Measurements from ENCODE around the gene ADRA2C.
A peak's percentile ranks its signal among the peaks of the same experiment; 100 is the strongest.

ADRA2C gene

GRCh38 chr4:3762753-3763549 is 3.2 kb upstream of the ADRA2C start:
- DNase-seq, result no peak

GRCh38 chr4:3765271-3766035 is 732 bp upstream of the ADRA2C start:
- peak; percentile 4 for DNase-seq

DNA sequence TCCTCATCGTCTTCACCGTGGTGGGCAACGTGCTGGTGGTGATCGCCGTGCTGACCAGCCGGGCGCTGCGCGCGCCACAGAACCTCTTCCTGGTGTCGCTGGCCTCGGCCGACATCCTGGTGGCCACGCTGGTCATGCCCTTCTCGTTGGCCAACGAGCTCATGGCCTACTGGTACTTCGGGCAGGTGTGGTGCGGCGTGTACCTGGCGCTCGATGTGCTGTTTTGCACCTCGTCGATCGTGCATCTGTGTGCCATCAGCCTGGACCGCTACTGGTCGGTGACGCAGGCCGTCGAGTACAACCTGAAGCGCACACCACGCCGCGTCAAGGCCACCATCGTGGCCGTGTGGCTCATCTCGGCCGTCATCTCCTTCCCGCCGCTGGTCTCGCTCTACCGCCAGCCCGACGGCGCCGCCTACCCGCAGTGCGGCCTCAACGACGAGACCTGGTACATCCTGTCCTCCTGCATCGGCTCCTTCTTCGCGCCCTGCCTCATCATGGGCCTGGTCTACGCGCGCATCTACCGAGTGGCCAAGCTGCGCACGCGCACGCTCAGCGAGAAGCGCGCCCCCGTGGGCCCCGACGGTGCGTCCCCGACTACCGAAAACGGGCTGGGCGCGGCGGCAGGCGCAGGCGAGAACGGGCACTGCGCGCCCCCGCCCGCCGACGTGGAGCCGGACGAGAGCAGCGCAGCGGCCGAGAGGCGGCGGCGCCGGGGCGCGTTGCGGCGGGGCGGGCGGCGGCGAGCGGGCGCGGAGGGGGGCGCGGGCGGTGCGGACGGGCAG is 792 bp downstream of the ADRA2C start:
- DNase-seq, result peak; percentile 3

- peak; percentile 11 for DNase-seq
Observed at GRCh38 chr4:3767570-3768288, 1.5 kb downstream of the ADRA2C start.

DNA sequence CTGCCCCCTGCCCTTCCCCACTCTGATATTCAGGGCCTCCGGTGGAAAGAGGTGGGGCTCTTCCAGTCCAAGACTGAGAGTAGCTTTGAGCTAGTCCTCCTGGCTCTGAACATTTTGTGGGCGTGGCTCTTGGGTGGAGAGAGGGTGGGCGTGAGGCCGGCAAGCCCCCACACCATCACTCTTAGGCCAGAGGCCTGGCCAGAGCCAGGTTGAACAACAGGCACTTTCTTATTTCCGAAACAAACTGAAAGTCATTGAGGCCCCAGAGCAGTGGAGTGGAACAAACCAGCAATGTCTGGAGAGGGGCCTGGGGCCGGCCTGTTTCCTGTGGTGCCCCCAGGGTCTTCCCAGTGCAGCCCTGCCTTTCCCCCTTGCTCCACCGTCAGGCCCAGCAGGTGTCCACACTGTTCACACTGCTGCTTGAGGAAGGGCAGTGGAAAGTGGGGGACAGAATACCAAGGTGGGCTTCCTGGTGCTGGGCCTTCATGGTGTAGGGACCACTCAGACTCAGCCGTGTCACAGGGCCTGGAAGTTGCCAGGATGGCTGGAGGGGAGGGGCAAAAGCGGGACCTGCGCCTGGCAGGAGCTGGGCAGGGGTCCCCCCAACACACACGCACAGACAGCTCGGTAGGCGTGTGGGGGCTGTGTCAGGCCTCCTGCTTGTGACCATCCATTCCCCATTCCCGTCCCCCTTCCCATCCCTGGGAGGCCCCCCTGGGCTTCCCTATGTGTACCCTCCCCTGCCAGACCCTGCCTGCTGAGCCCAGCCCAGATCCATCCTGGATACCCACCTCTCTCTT is 2.9 kb downstream of the ADRA2C start:
- DNase-seq, result no peak

DNA sequence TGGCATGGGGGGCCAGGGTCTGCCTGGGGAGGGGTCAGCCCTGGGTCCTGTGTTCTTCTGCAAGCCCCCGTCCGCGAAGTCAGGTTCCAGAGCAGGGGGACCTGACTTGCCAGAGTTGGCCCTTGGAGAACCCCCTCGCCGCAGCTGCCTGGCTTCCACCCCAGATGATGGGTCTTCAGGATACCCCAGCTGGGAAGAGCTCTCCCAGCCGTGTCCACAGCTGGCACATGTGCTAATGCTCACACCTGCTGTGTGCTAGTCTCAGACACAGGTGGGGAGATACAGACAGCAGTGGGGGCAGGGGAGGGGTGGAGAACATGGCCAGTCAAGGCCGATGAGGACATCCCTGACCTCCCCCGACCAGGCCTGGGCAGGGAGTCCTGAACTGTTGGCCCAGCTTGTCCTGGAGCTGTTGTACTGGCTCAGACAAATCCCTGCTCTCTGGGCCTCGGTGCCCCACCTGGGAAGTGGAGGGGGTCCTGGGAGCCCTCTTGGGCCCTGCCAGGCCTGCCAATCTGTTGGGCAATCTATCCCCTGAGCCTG is 3.5 kb downstream of the ADRA2C start:
- no peak for DNase-seq

GRCh38 chr4:3770323-3771163 is 4.4 kb downstream of the ADRA2C start:
- no peak for DNase-seq

DNA sequence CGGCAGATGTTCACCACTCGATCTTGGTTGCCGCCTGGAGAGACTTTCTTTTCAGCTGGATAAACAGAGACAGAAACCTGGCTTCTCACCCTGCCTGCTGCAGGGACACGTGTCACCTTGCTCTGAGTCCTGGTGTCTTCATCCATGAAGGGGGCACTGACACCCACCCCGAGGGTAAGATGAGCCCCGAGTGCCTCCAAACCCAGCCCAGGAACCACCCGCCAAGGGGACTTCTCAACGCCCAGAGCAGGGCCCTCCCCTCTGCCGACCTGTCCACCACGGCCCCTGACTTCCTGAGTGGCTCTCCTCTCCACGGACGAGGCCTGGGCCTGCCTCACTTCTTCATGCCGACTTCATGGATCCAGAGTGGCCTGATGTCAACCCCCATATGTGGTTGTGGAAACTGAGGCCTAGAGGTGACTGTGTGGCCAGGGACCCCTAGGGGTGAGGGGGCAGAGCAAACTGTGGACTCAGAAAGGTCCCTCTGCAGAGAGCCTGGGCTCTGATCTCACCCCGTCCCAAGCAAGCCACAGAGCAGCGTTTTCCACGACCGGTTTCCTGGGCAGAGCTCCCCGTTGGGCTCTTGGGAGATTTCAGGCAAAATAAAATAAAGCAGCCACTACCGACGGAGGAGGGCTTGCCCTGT is 5.1 kb downstream of the ADRA2C start:
- DNase-seq, result no peak

GRCh38 chr4:3771939-3772495 is 5.8 kb downstream of the ADRA2C start:
- DNase-seq, result no peak

DNA sequence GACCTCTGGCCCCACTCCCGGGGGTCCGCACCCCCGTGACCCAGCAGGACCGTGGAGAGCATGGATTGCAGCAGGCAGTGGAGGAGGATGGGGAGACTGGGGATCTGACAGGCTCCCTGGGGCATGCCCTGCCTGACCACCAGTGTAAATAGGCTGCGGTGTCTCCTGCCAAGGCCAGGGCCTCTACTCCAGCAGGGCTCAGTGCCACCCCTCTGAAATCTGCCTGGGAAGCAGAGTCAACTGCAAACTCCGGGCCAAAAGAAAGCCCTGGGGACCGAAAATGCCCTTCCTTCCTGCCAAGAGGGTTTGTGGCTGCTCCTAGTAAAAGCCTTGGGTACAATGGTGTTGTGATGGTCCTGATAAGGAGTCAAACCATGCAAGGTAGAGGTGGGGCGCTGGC is 6.4 kb downstream of the ADRA2C start:
- DNase-seq, result no peak

- DNase-seq, result no peak
Observed at GRCh38 chr4:3773552-3774001, 7.4 kb downstream of the ADRA2C start.

GRCh38 chr4:3774253-3774883 is 8.2 kb downstream of the ADRA2C start:
- no peak for DNase-seq

DNA sequence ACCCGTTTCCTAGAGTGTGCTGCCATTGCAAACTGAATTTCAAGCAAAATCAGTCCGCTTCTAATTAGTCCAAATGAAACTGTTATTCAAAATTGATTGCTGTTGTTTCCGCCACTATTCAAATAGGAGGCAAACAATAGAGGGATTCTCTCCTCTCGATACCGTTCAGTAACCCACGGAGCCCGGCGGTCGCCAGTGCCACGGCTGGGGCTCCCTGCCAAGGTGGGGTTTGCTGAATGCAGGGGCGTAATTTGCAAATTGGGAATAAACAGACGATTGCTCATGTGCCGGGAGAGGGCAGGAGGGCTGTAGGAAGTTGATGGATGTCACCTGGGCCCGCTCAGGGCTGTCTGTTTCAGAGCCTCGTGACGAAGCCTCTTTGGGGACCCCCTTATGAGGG is 8.8 kb downstream of the ADRA2C start:
- DNase-seq, result no peak

DNA sequence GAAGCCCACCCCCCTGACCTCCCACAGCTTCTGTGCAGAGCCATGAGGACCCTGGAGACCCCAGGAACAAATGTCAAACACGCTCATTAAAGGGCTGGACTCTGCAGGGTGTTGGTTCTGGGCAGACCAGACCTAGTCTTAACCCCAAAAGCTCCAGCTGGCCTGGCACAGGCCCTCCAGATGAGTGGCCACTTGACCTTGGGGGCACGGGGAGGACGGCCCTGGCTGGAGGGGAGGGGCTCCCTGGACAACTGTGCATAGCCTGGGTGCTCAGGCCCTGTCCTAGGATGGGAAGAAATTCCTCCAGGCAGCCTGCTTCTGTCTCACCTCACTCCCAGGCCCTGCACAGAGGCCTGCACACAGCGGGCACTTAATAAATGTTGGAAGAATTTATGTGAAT is 9.4 kb downstream of the ADRA2C start:
- no peak for DNase-seq

GRCh38 chr4:3776166-3777032 is 10.2 kb downstream of the ADRA2C start:
- no peak for DNase-seq

DNA sequence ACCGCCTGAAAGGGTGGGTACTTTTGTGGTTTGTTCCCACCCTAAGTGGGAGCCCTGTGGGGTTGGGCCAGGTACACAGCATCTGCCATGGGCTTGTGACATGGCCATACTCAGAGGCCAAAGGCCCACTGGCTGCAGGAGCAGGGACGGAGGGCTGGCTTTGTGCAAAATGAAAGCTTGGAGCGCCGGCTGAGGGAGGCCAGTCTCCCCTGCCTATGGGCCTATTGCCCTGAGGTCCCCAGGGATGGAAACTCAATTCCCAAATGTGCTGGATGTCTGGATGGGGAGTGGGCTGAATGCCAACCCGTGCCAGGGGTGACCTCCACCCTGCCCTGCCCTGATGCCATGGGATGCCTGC is 10.8 kb downstream of the ADRA2C start:
- DNase-seq, result no peak

DNA sequence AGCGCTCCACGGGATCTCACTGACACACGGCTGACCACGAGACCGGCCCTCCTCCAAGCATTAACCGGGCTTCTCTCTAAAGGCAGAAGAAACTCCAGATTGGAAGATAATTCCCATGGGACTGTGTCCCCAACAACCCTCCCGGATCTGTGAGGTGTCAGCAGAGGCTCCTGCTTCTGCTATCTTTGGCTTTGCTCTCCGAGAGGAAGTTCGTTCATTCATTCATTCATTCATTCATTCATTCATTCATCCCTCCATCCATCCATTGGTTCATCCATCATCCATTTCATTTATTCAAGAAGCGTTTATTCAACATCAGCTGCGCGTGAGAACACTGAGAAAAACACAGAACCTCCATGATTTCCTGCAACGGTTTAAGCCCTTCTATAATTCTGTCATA is 11.5 kb downstream of the ADRA2C start:
- DNase-seq, result no peak

DNA sequence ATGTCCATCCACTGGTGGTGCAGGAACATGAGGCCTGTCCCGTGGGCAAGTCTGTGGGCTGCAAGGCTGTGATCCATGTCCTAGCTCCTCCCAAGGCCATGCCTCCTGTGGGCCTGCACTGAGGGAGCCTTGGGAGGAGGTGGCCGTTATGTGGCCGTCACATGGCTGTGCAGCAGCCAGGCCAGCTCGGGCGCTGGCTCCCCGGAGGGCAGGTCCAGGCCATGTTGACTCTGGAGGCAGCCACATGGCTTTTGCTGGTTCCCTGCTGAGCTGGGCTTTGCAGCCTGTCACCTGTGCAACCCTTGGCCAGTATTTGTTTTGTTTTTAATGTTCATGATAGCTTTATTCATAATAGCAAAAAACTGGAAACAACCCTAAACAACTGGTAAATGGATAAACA is 13.3 kb downstream of the ADRA2C start:
- DNase-seq, result no peak

Measured in hematopoietic multipotent progenitor cell treated with erythropoietin and hydrocortisone succinate and interleukin-3 and kit ligand, for 8 days (in vitro differentiated cells).